H9 (cell line): ENCODE measurements around the gene RPS15. TPM values are rescaled to one million over a fixed set of nuclear protein-coding genes. Genes with fewer than 3 reads are reported as not detected.

Source experiments
- DNase-seq: peaks from one replicate; pipeline ENCODE4 v3.0.0-alpha.2; 2017
- H2AFZ ChIP-seq: one replicate; pipeline ENCODE4 v1.6.1; 2013; ENCODE audit warnings: mild to moderate bottlenecking, low read length, control low read depth, moderate library complexity
- H2AK5ac ChIP-seq: 2 replicates; pipeline ENCODE4 v1.6.1; 2013; ENCODE audit warnings: low read length, control low read depth, mixed read lengths; ENCODE audit not compliant: insufficient read length
- H2BK120ac ChIP-seq: one replicate; pipeline ENCODE4 v1.6.1; 2013; ENCODE audit warnings: low read depth, mild to moderate bottlenecking, low read length, control low read depth, inconsistent platforms; ENCODE audit not compliant: poor library complexity, severe bottlenecking
- H2BK12ac ChIP-seq: 2 replicates; pipeline ENCODE4 v1.6.1; 2013; ENCODE audit warnings: low read length, control low read depth, mixed read lengths, low read depth; ENCODE audit not compliant: insufficient read length
- H2BK15ac ChIP-seq: 2 replicates; pipeline ENCODE4 v1.6.1; 2013; ENCODE audit warnings: low read depth, low read length, control low read depth
- H2BK20ac ChIP-seq: one replicate; pipeline ENCODE4 v1.6.1; 2013; ENCODE audit warnings: low read depth, mild to moderate bottlenecking, low read length, control low read depth, inconsistent platforms; ENCODE audit not compliant: poor library complexity, severe bottlenecking
- H2BK5ac ChIP-seq: 2 replicates; pipeline ENCODE4 v1.6.1; 2013; ENCODE audit warnings: low read length, control low read depth, mixed read lengths; ENCODE audit not compliant: insufficient read length
- H3K14ac ChIP-seq: 2 replicates; pipeline ENCODE4 v1.6.1; 2013; ENCODE audit warnings: low read length, control low read depth; ENCODE audit not compliant: insufficient read depth
- H3K18ac ChIP-seq: 2 replicates; pipeline ENCODE4 v1.6.1; 2013; ENCODE audit warnings: low read depth, mild to moderate bottlenecking, mixed read lengths, low read length, control low read depth; ENCODE audit not compliant: insufficient read length
- H3K23ac ChIP-seq: 2 replicates; pipeline ENCODE4 v1.6.1; 2013; ENCODE audit warnings: low read length, control low read depth, mixed read lengths, low read depth; ENCODE audit not compliant: insufficient read length
- H3K23me2 ChIP-seq: 2 replicates; pipeline ENCODE4 v1.6.1; 2013; ENCODE audit warnings: low read depth, mild to moderate bottlenecking, mixed read lengths, low read length, control low read depth; ENCODE audit not compliant: insufficient read length, poor library complexity, severe bottlenecking
- H3K27ac ChIP-seq: 2 replicates; pipeline ENCODE4 v1.5.1; 2013; ENCODE audit warnings: low read length, control low read depth, mixed read lengths, low read depth; ENCODE audit not compliant: insufficient read length
- H3K27me3 ChIP-seq: 2 replicates; pipeline ENCODE4 v1.6.1; 2013; ENCODE audit warnings: low read length, control low read depth, inconsistent platforms; ENCODE audit not compliant: insufficient read depth
- H3K4ac ChIP-seq: 2 replicates; pipeline ENCODE4 v1.6.1; 2013; ENCODE audit warnings: low read depth, mild to moderate bottlenecking, control low read depth, inconsistent platforms, low read length, moderate library complexity
- H3K4me1 ChIP-seq: 2 replicates; pipeline ENCODE4 v1.6.1; 2013; ENCODE audit warnings: low read length, control low read depth, inconsistent platforms; ENCODE audit not compliant: insufficient read depth
- H3K4me2 ChIP-seq: 2 replicates; pipeline ENCODE4 v1.6.1; 2013; ENCODE audit warnings: low read length, control low read depth, mixed read lengths; ENCODE audit not compliant: insufficient read length, insufficient read depth
- H3K56ac ChIP-seq: 2 replicates; pipeline ENCODE4 v1.6.1; 2013; ENCODE audit warnings: low read depth, mild to moderate bottlenecking, mixed read lengths, low read length, control low read depth; ENCODE audit not compliant: insufficient read length
- H3K79me1 ChIP-seq: 2 replicates; pipeline ENCODE4 v1.6.1; 2013; ENCODE audit warnings: low read depth, mild to moderate bottlenecking, moderate library complexity, low read length, control low read depth, inconsistent platforms; ENCODE audit not compliant: insufficient read depth, poor library complexity, severe bottlenecking
- H3K79me2 ChIP-seq: 2 replicates; pipeline ENCODE4 v1.6.1; 2013; ENCODE audit warnings: low read length, control low read depth, inconsistent platforms; ENCODE audit not compliant: insufficient read depth
- H3K9ac ChIP-seq: 2 replicates; pipeline ENCODE4 v1.6.1; 2013; ENCODE audit warnings: low read length, control low read depth, mixed read lengths; ENCODE audit not compliant: insufficient read length; ENCODE audit errors: extremely low read depth
- H3K9me3 ChIP-seq: one replicate; pipeline ENCODE4 v1.6.1; 2013; ENCODE audit warnings: low read depth, low read length, inconsistent platforms; ENCODE audit not compliant: control insufficient read depth
- H3T11ph ChIP-seq: one replicate; pipeline ENCODE4 v1.6.1; 2013; ENCODE audit warnings: mild to moderate bottlenecking, low read length, control low read depth, inconsistent platforms
- H4K20me1 ChIP-seq: one replicate; pipeline ENCODE4 v1.6.1; 2013; ENCODE audit not compliant: control insufficient read depth, insufficient read length, insufficient read depth
- H4K5ac ChIP-seq: 2 replicates; pipeline ENCODE4 v1.6.1; 2013; ENCODE audit warnings: low read depth, mild to moderate bottlenecking, mixed read lengths, low read length, control low read depth; ENCODE audit not compliant: insufficient read length
- H4K8ac ChIP-seq: replicated peaks from 2 replicates; pipeline ENCODE4 v1.6.1; 2013; ENCODE audit warnings: low read length, control low read depth, mixed read lengths, low read depth; ENCODE audit not compliant: insufficient read length
- H4K91ac ChIP-seq: 2 replicates; pipeline ENCODE4 v1.6.1; 2013; ENCODE audit warnings: low read depth, mild to moderate bottlenecking, moderate library complexity, mixed read lengths, low read length, control low read depth; ENCODE audit not compliant: insufficient read length
- H3K27ac Mint-ChIP-seq, 3 experiments: 2 replicates in 2 of 3; 3 replicates in 1 of 3; pipeline ENCODE4 v1.8.0; 2020 to 2021; ENCODE audit warnings: mixed read lengths in 3 of 3, mild to moderate bottlenecking in 1 of 3, moderate library complexity in 1 of 3
- H3K27me3 Mint-ChIP-seq: 2 replicates; pipeline ENCODE4 v1.8.0; 2021; ENCODE audit warnings: low read depth, mild to moderate bottlenecking, moderate library complexity, mixed read lengths
- H3K36me3 Mint-ChIP-seq, 3 experiments: 2 replicates in 2 of 3; 3 replicates in 1 of 3; pipeline ENCODE4 v1.8.0; 2020 to 2021; ENCODE audit warnings: low read depth in 3 of 3, mixed read lengths in 3 of 3; ENCODE audit not compliant: insufficient read depth in 1 of 3
- H3K4me1 Mint-ChIP-seq, 2 experiments: 2 replicates each; pipeline ENCODE4 v1.8.0; 2020; ENCODE audit warnings: mixed read lengths in 2 of 2
- H3K4me3 Mint-ChIP-seq, 2 experiments: 2 replicates in 1 of 2; 3 replicates in 1 of 2; pipeline ENCODE4 v1.8.0; 2020 to 2021; ENCODE audit warnings: mild to moderate bottlenecking in 2 of 2, mixed read lengths in 2 of 2, moderate library complexity in 1 of 2
- H3K9me3 Mint-ChIP-seq, 2 experiments: 2 replicates in 1 of 2; 3 replicates in 1 of 2; pipeline ENCODE4 v1.8.0; 2020; ENCODE audit warnings: mild to moderate bottlenecking in 2 of 2, mixed read lengths in 2 of 2, moderate library complexity in 1 of 2
- WGBS: extraction: QIAGEN DNeasy Blood & Tissue Kit; methylation state at CpG from one replicate; pipeline ENCODE4 v1.1.7; 2013; ENCODE audit warnings: missing lambda C conversion rate, low lambda C conversion rate, mixed read lengths; ENCODE audit not compliant: insufficient read length; ENCODE audit errors: extremely low coverage; 5-methylcytosine and 5-hydroxymethylcytosine counted together
- total RNA-seq: library from RNA; stranded (reverse); gene quantifications from 2 replicates; pipeline ENCODE4 v1.2.1, GENCODE V29; 2021
- TF ChIP-seq, protein P1 (sequence below): fragments of 200-600 bp; sonication (generic); conservative IDR thresholded peaks from 3 replicates; pipeline ENCODE4 v1.8.0; 2021; ENCODE audit warnings: antibody characterized with exemption, mild to moderate bottlenecking

The RPS15 gene
- total RNA-seq, 1 experiment from 2014 or later, result 1,628 TPM

DNA sequence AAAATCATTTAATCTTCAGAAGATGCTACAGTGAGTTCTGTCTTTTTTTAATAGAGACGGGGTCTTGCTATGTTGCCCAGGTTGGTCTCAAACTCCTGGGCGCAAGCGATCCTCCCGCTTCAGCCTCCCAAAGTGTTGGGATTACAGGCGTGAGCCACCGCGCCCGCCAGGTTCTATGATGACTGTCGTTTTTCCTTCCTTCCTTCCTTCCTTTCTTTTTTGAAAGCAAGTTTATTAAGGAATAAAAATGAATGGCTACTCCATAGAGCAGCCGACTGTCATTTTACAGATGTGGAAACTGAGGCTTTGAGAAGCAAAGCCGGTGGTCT is 36.3 kb upstream of the RPS15 start:
- Mint-ChIP-seq H3K4me1 (peaks cover 6 to 14% of the 10 kb centered on the region in 2 experiments), H3K27ac (no peak overlapping the region), H3K9me3 (no peaks in the 10 kb centered on the region), H3K27me3 (peaks cover 13% of the 10 kb centered on the region), H3K36me3 (peaks cover 0 to 8% (median 6%) of the 10 kb centered on the region in 3 experiments; a peak in 3 of 7 replicates), H3K4me3 (peak overlapping the region; percentile 53 to 75)
- no peak overlapping the region for H3K14ac ChIP-seq
- H3K4ac ChIP-seq, result no peak overlapping the region
- no peak overlapping the region for H2BK12ac ChIP-seq
- no peak overlapping the region for H2BK120ac ChIP-seq
- no peak overlapping the region for H3K56ac ChIP-seq
- H3K27me3 ChIP-seq, result no peaks in the 10 kb centered on the region
- WGBS, result no CpG with 5 or more reads among the region's 11 CpGs
- DNase-seq, result no peak
- no peaks in the 10 kb centered on the region for H3K9me3 ChIP-seq
- H3K79me1 ChIP-seq, result no peaks in the 10 kb centered on the region
- H2BK20ac ChIP-seq, result no peak overlapping the region
- no peak overlapping the region for H2BK5ac ChIP-seq
- H4K8ac ChIP-seq, result no peak overlapping the region
- no peaks in the 10 kb centered on the region for H4K20me1 ChIP-seq
- no peak overlapping the region for H2AK5ac ChIP-seq
- H2BK15ac ChIP-seq, result no peak overlapping the region
- no peaks in the 10 kb centered on the region for H3K79me2 ChIP-seq
- H4K5ac ChIP-seq, result no peak overlapping the region
- H2AFZ ChIP-seq, result no peak overlapping the region
- no peaks in the 10 kb centered on the region for H3K23me2 ChIP-seq
- TF ChIP-seq, protein P1, sequence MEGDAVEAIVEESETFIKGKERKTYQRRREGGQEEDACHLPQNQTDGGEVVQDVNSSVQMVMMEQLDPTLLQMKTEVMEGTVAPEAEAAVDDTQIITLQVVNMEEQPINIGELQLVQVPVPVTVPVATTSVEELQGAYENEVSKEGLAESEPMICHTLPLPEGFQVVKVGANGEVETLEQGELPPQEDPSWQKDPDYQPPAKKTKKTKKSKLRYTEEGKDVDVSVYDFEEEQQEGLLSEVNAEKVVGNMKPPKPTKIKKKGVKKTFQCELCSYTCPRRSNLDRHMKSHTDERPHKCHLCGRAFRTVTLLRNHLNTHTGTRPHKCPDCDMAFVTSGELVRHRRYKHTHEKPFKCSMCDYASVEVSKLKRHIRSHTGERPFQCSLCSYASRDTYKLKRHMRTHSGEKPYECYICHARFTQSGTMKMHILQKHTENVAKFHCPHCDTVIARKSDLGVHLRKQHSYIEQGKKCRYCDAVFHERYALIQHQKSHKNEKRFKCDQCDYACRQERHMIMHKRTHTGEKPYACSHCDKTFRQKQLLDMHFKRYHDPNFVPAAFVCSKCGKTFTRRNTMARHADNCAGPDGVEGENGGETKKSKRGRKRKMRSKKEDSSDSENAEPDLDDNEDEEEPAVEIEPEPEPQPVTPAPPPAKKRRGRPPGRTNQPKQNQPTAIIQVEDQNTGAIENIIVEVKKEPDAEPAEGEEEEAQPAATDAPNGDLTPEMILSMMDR, result no peak
- H3K18ac ChIP-seq, result no peak overlapping the region
- no peaks in the 10 kb centered on the region for H3K4me1 ChIP-seq
- no peak overlapping the region for H3K9ac ChIP-seq
- H4K91ac ChIP-seq, result no peak overlapping the region
- H3K23ac ChIP-seq, result no peak overlapping the region
- no peak overlapping the region for H3K27ac ChIP-seq
- no peak overlapping the region for H3T11ph ChIP-seq
- peak overlapping the region; percentile 38 for H3K4me2 ChIP-seq
